ENCODE results near the gene PRDM16. TPM values are rescaled to one million over a fixed set of nuclear protein-coding genes. Genes with fewer than 3 reads are reported as not detected.

PRDM16 gene
- total and polyA plus RNA-seq, 2 of the 8 experiments (the other 6 are each of a cell fraction or from before 2014, with no cell fraction given): 0.39 to 0.43 TPM

DNA sequence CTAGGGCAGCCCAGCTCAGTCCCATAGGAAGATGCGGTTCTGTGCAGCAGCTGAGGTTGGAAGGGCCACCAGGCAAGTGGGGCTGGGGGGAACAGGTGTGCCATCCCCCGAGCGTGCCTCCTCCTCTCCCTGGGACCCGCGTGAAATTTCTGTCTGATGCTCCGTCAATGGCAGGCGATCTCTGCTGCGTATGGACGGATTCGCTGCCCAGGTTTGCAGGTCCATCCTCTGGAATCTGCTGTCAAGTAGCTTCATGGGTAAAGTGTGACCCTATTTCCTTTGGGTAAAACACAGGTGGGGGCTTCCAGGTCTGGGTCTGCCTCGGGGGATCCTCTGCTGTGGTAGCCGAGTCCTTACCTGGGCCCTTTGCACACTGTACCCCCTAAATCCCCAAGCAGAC, 270.9 kb downstream of the PRDM16 start:
- Histone ChIP-seq H3K14ac (ENCODE audit: insufficient read length) (no peak overlapping the region), H4K20me1 (replicated peaks in 1 of 2; ENCODE audit: control insufficient read depth in 1 of 2, insufficient read depth in 2 of 2, low read length in 2 of 2) (no peaks in the 10 kb centered on the region), H4K8ac (ENCODE audit: extremely low read depth, insufficient read depth, low read length) (no peak overlapping the region; the same call in 1 of the 2 replicates), H3K27me3 (replicated peaks in 1 of 4; ENCODE audit: control insufficient read depth in 3 of 4, extremely low read depth in 1 of 4, insufficient read depth in 3 of 4, low read length in 3 of 4) (no peaks in the 10 kb centered on the region), H2BK15ac (ENCODE audit: low read length) (no peak overlapping the region), H3K9ac (replicated peaks in 1 of 4; ENCODE audit: extremely low read depth in 1 of 4, low read depth in 3 of 4, low read length in 3 of 4) (no peak overlapping the region), H3K79me1 (ENCODE audit: low read depth, low read length) (no peaks in the 10 kb centered on the region), H3K79me2 (ENCODE audit: control insufficient read depth in 1 of 2, insufficient read depth in 2 of 2, low read length in 2 of 2) (peaks cover 0 to 4% of the 10 kb centered on the region in 2 experiments; a peak in 1 of 4 replicates), H3K4me2 (ENCODE audit: insufficient read depth in 1 of 2, low read depth in 2 of 2, low read length in 2 of 2) (no peak overlapping the region), H2BK5ac (ENCODE audit: low read depth, low read length) (no peak overlapping the region), H3K4me3 (ENCODE audit: extremely low read depth in 1 of 4, insufficient read depth in 2 of 4, low read depth in 3 of 4, low read length in 4 of 4) (no peak overlapping the region), H3K27ac (ENCODE audit: low read depth, low read length) (no peak overlapping the region), H3K4me1 (replicated peaks in 1 of 4; ENCODE audit: control insufficient read depth in 3 of 4, insufficient read depth in 4 of 4, low read length in 3 of 4) (no peaks in the 10 kb centered on the region; a peak in 1 of 7 replicates), H4K5ac (ENCODE audit: insufficient read length, low read depth, low read length) (no peak overlapping the region), H3K36me3 (ENCODE audit: control insufficient read depth in 2 of 4, insufficient read depth in 4 of 4, low read length in 3 of 4) (no peaks in the 10 kb centered on the region; a peak in 1 of 8 replicates), H4K91ac (replicated peaks; ENCODE audit: insufficient read length, low read length) (no peak overlapping the region), H2AK5ac (ENCODE audit: low read depth, low read length) (no peak overlapping the region), H3K18ac (ENCODE audit: extremely low read depth, low read length) (no peak overlapping the region), H3K23me2 (ENCODE audit: low read depth, low read length) (no peaks in the 10 kb centered on the region), H2BK12ac (ENCODE audit: low read depth, low read length) (no peak overlapping the region), H2AFZ (ENCODE audit: low read length) (no peak overlapping the region), H2BK120ac (replicated peaks; ENCODE audit: low read depth, low read length) (no peak overlapping the region), H3K4ac (replicated peaks; ENCODE audit: insufficient read length, low read depth, low read length) (no peak overlapping the region), H3K9me3 (ENCODE audit: insufficient read depth in 2 of 2, low read depth in 1 of 2, low read length in 1 of 2) (peaks cover 16 to 25% of the 10 kb centered on the region in 2 experiments), H2BK20ac (ENCODE audit: low read length) (no peak overlapping the region), H3K56ac (replicated peaks; ENCODE audit: insufficient read length, low read depth, low read length) (no peak overlapping the region), H3K23ac (ENCODE audit: insufficient read length) (no peak overlapping the region)
- FAIRE-seq (no peak), DNase-seq (ENCODE audit: low read depth in 1 of 2, low spot score in 2 of 2) (no peak)
- 83% methylated on average over 11 of the region's 12 CpGs; no CpG with 5 or more reads in 1 of the 2 experiments for WGBS, 2 experiments (ENCODE audit: extremely low coverage in 1 of 2, insufficient coverage in 1 of 2, insufficient read length in 1 of 2, insufficient replicate concordance in 2 of 2, low coverage in 1 of 2, low lambda C conversion rate in 2 of 2, missing lambda C conversion rate in 1 of 2)
- ChIA-PET POLR2A (ENCODE audit: partially characterized antibody) (interaction anchor here (0.6 to 2.5 kb wide), 2 partner anchors 12 to 1065 kb away, joined by 3 to 9 read pairs; no protein-coding TSS in a partner anchor), CTCF (ENCODE audit: partially characterized antibody) (interaction anchor here (0.8 to 1.8 kb wide), 4 partner anchors 10 to 84 kb away, joined by 3 to 9 read pairs (median 4); no protein-coding TSS in a partner anchor)
- TF ChIP-seq SIX5 (IDR thresholded peaks at IDR 0.05; ENCODE audit: low read depth, low read length) (no peak), CEBPB (IDR thresholded peaks at IDR 0.05; ENCODE audit: low read depth, low read length) (no peak), RAD21 (IDR thresholded peaks at IDR 0.05 in 1 of 2, conservative IDR thresholded peaks at IDR 0.05 in 1 of 2; ENCODE audit: low read depth in 2 of 2, low read length in 2 of 2) (no peak), SUZ12 (IDR thresholded peaks at IDR 0.05; ENCODE audit: low read length) (no peak), FOSL1 (IDR thresholded peaks at IDR 0.05; ENCODE audit: insufficient read depth, low read depth, low read length) (no peak)

Measured in H1 (cell line).